Type B pancreatic cell (in vitro differentiated cells): ENCODE measurements around the gene GRIA4. TPM values are rescaled to one million over a fixed set of nuclear protein-coding genes. Genes with fewer than 3 reads are reported as not detected.

Experiments used
- DNase-seq: peaks from one replicate; pipeline ENCODE4 v3.0.0; 2021; ENCODE audit warnings: mixed read lengths; ENCODE audit not compliant: unreplicated experiment; ENCODE audit errors: extremely low spot score
- H3K27ac Mint-ChIP-seq: 2 replicates; pipeline ENCODE4 v1.8.0; 2021; ENCODE audit warnings: mild to moderate bottlenecking, mixed read lengths
- H3K27me3 Mint-ChIP-seq: 2 replicates; pipeline ENCODE4 v1.8.0; 2021; ENCODE audit warnings: mixed read lengths
- H3K36me3 Mint-ChIP-seq: 2 replicates; pipeline ENCODE4 v1.8.0; 2021; ENCODE audit warnings: mixed read lengths
- H3K4me1 Mint-ChIP-seq: one replicate; pipeline ENCODE4 v1.8.0; 2021; ENCODE audit warnings: mixed read lengths; ENCODE audit not compliant: unreplicated experiment
- H3K4me3 Mint-ChIP-seq: 2 replicates; pipeline ENCODE4 v1.8.0; 2021; ENCODE audit warnings: mild to moderate bottlenecking, mixed read lengths
- H3K9me3 Mint-ChIP-seq: 2 replicates; pipeline ENCODE4 v1.8.0; 2021; ENCODE audit warnings: mixed read lengths
- CTCF ChIP-seq: fragments of 200-600 bp; sonication (generic); conservative IDR thresholded peaks from 2 replicates; pipeline ENCODE4 v1.5.0; 2021; ENCODE audit warnings: antibody characterized with exemption, mild to moderate bottlenecking
- total RNA-seq: library from RNA; stranded (reverse); gene quantifications from 2 replicates; pipeline ENCODE4 v1.2.1, GENCODE V29; 2021; ENCODE audit warnings: low replicate concordance

The GRIA4 gene
- total RNA-seq, 1 donor from 2014 or later, result 26.7 TPM

- TF ChIP-seq CTCF, result no peak
- no peaks in the 10 kb centered on the region for H3K9me3 Mint-ChIP-seq
- H3K36me3 Mint-ChIP-seq, result no peaks in the 10 kb centered on the region
- no peak overlapping the region for H3K27ac Mint-ChIP-seq
- no peak overlapping the region for H3K4me3 Mint-ChIP-seq
- H3K27me3 Mint-ChIP-seq, result peaks cover 4% of the 10 kb centered on the region
- DNase-seq, result no peak
- H3K4me1 Mint-ChIP-seq, result no peaks in the 10 kb centered on the region
These were observed 91.2 kb downstream of the GRIA4 start for GRCh38 chr11:105701098-105701497.

GRCh38 chr11:105705786-105706530, 96.1 kb downstream of the GRIA4 start:
- Mint-ChIP-seq H3K9me3 (no peaks in the 10 kb centered on the region), H3K4me1 (no peaks in the 10 kb centered on the region), H3K27me3 (peaks cover 6% of the 10 kb centered on the region), H3K27ac (no peak overlapping the region), H3K36me3 (no peaks in the 10 kb centered on the region), H3K4me3 (no peak overlapping the region)
- DNase-seq, result no peak
- TF ChIP-seq CTCF, result no peak

GRCh38 chr11:105713106-105713505, 103.2 kb downstream of the GRIA4 start:
- no peaks in the 10 kb centered on the region for H3K4me1 Mint-ChIP-seq
- no peak for TF ChIP-seq CTCF
- no peaks in the 10 kb centered on the region for H3K27me3 Mint-ChIP-seq
- H3K9me3 Mint-ChIP-seq, result no peaks in the 10 kb centered on the region
- DNase-seq, result no peak
- H3K4me3 Mint-ChIP-seq, result no peak overlapping the region
- no peaks in the 10 kb centered on the region for H3K36me3 Mint-ChIP-seq
- no peak overlapping the region for H3K27ac Mint-ChIP-seq

GRCh38 chr11:105713696-105714095, 103.8 kb downstream of the GRIA4 start:
- no peak for TF ChIP-seq CTCF
- H3K27me3 Mint-ChIP-seq, result no peaks in the 10 kb centered on the region
- no peaks in the 10 kb centered on the region for H3K9me3 Mint-ChIP-seq
- DNase-seq, result no peak
- H3K36me3 Mint-ChIP-seq, result no peaks in the 10 kb centered on the region
- no peak overlapping the region for H3K4me3 Mint-ChIP-seq
- no peaks in the 10 kb centered on the region for H3K4me1 Mint-ChIP-seq
- H3K27ac Mint-ChIP-seq, result no peak overlapping the region

GRCh38 chr11:105718641-105719040, 108.8 kb downstream of the GRIA4 start:
- DNase-seq, result no peak
- no peaks in the 10 kb centered on the region for H3K9me3 Mint-ChIP-seq
- H3K4me1 Mint-ChIP-seq, result peaks cover 9% of the 10 kb centered on the region
- no peak overlapping the region for H3K27ac Mint-ChIP-seq
- H3K27me3 Mint-ChIP-seq, result no peaks in the 10 kb centered on the region
- H3K36me3 Mint-ChIP-seq, result no peaks in the 10 kb centered on the region
- TF ChIP-seq CTCF, result no peak
- no peak overlapping the region for H3K4me3 Mint-ChIP-seq
